Endodermal cell (in vitro differentiated cells): ENCODE data around the gene PRADC1. TPM values are rescaled to one million over a fixed set of nuclear protein-coding genes. Genes with fewer than 3 reads are reported as not detected.

Experiments used
- DNase-seq: peaks from one replicate; pipeline ENCODE4 v3.0.0-alpha.2; 2017
- H3K27ac ChIP-seq: 2 replicates; pipeline ENCODE4 v1.5.1; 2013; ENCODE audit warnings: mild to moderate bottlenecking, low read depth, low read length, moderate library complexity
- H3K27me3 ChIP-seq: 2 replicates; pipeline ENCODE4 v1.6.1; 2013; ENCODE audit warnings: mild to moderate bottlenecking, low read length, moderate library complexity; ENCODE audit not compliant: insufficient read depth, control insufficient read depth, poor library complexity, severe bottlenecking
- H3K36me3 ChIP-seq: 2 replicates; pipeline ENCODE4 v1.7.0; 2013; ENCODE audit warnings: mild to moderate bottlenecking, low read length, moderate library complexity; ENCODE audit not compliant: control insufficient read depth, insufficient read depth
- H3K4me1 ChIP-seq: one replicate; pipeline ENCODE4 v1.7.0; 2013; ENCODE audit warnings: low read length; ENCODE audit not compliant: control insufficient read depth, insufficient read depth
- H3K4me3 ChIP-seq: 2 replicates; pipeline ENCODE4 v1.5.1; 2013; ENCODE audit warnings: mild to moderate bottlenecking, low read length, moderate library complexity
- H3K9ac ChIP-seq: 2 replicates; pipeline ENCODE4 v1.6.1; 2013; ENCODE audit warnings: mild to moderate bottlenecking, low read length, moderate library complexity; ENCODE audit not compliant: poor library complexity, severe bottlenecking; ENCODE audit errors: extremely low read depth
- H3K9me3 ChIP-seq: 2 replicates; pipeline ENCODE4 v1.6.1; 2013; ENCODE audit warnings: mild to moderate bottlenecking, low read length, moderate library complexity; ENCODE audit not compliant: control insufficient read depth
- H3K27ac Mint-ChIP-seq: 2 replicates; pipeline ENCODE4 v1.8.0; 2020; ENCODE audit warnings: mixed read lengths
- H3K27me3 Mint-ChIP-seq: 2 replicates; pipeline ENCODE4 v1.8.0; 2021; ENCODE audit warnings: mild to moderate bottlenecking, mixed read lengths; ENCODE audit not compliant: insufficient read depth
- H3K36me3 Mint-ChIP-seq: 2 replicates; pipeline ENCODE4 v1.8.0; 2020; ENCODE audit warnings: low read depth, mixed read lengths
- H3K4me1 Mint-ChIP-seq: 2 replicates; pipeline ENCODE4 v1.8.0; 2020; ENCODE audit warnings: mixed read lengths
- H3K4me3 Mint-ChIP-seq: 2 replicates; pipeline ENCODE4 v1.8.0; 2020; ENCODE audit warnings: mild to moderate bottlenecking, moderate library complexity, mixed read lengths
- H3K9me3 Mint-ChIP-seq: 2 replicates; pipeline ENCODE4 v1.8.0; 2020; ENCODE audit warnings: mild to moderate bottlenecking, mixed read lengths
- WGBS, 2 experiments: methylation state at CpG; one replicate each; pipeline versions ENCODE4 v1.1.5 to v1.1.7; 2013; ENCODE audit warnings: missing lambda C conversion rate in 2 of 2, mixed read lengths in 1 of 2; ENCODE audit not compliant: insufficient coverage in 1 of 2, insufficient read length in 1 of 2; 5-methylcytosine and 5-hydroxymethylcytosine counted together
- long read RNA-seq, 4 experiments: library from polyadenylated mRNA in 2 of 4; library from RNA in 1 of 4; library from capped mRNA in 1 of 4; stranded (forward) in 3 of 4; unstranded in 1 of 4; transcript quantifications; one replicate each; pipeline ENCODE4 v2.0.0, GENCODE V29; 2020 to 2021; ENCODE audit warnings: inconsistent platforms in 1 of 4
- polyA plus RNA-seq, 2 experiments: library from polyadenylated mRNA; stranded (reverse); fragments of 50-300 nt; gene quantifications; one replicate each; pipeline ENCODE4 v1.2.3, GENCODE V29; 2013
- total RNA-seq, 2 donors: library from RNA; stranded (reverse); fragmentation: NEBNext Ultra II Directional in 1 of 2; extraction: Animal tissue kit (Norgen Biotek cat#: 25700) in 1 of 2; gene quantifications; 2 replicates in 1 of 2; 3 replicates in 1 of 2; pipeline ENCODE4 v1.2.1, GENCODE V29; 2021
- TF ChIP-seq, protein P1 (sequence below): fragments of 200-600 bp; sonication (generic); conservative IDR thresholded peaks from 2 replicates; pipeline ENCODE4 v1.5.0; 2021; ENCODE audit warnings: antibody characterized with exemption, mild to moderate bottlenecking

Gene PRADC1
- 10 to 100 TPM in 1 of 2 donors, 1 to 10 TPM in 1; 8.8 to 10.2 TPM for total RNA-seq
- 14.0 TPM for polyA plus RNA-seq (2013, experiment 1 of 2)
- polyA plus RNA-seq (2013, experiment 2 of 2) = 13.9 TPM
- long read RNA-seq, experiment 1, partial matches to known transcripts = 2 of 5 reads
- long read RNA-seq, experiment 1, other reads (novel, unspliced or antisense) = 1 of 5 reads
- long read RNA-seq, experiment 2, transcript PRADC1-201 (5 exons, 1,083 nt) = major isoform, 10 of 11 reads
- long read RNA-seq, experiment 2, partial matches to known transcripts = 0 of 11 reads
- long read RNA-seq, experiment 2, other reads (novel, unspliced or antisense) = 1 of 11 reads
- long read RNA-seq, experiment 3, transcript PRADC1-201 (5 exons, 1,083 nt) = major isoform, 16 of 16 reads
- long read RNA-seq, experiment 3, partial matches to known transcripts = 0 of 16 reads
- long read RNA-seq, experiment 3, other reads (novel, unspliced or antisense) = 0 of 16 reads
- long read RNA-seq, experiment 4, transcript PRADC1-201 (5 exons, 1,083 nt) = major isoform, 12 of 14 reads
- long read RNA-seq, experiment 4, partial matches to known transcripts = 1 of 14 reads
- long read RNA-seq, experiment 4, other reads (novel, unspliced or antisense) = 1 of 14 reads

DNA sequence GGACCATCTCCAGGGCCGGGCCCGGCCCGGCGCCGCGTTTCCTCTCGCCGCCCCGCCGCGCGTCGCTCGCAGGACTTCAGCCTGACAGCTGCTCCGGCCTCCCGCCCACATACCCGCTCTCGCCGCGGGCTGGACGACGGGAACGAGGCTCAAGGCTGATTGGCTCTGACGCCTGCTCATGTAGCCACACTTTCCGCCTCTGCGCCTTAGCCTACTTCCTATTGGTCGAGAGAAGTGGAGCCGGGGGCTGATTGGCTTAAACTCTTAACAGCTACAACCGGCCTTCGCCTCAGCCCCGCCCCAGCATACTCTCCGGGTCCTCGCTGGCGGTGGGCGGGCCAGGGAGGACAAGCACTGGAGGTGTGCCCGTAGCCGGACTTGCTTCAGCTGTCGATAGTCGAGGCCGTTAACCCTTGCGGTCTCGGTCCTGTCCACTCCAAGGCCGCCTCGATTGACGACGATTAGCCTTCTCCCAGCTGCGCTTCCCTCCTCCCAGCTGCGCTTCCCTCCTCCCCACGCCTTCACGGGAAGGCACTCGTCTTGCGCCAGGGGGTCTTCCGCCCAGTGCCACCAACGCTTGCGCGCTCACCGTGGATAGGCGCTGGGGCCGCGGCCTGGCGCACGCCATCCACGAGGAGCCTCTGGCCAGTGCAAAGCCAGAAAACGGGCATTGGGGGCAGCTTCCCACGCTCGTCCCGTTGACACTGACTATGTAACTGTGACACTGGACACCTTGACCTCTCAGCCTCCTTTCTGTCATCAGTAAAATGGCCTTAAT is at the start of gene PRADC1:
TSS of gene PRADC1 (minus strand) at position 86 of the 778 bp plus-strand sequence. CDS start at position 7, 79 bp downstream.
- no peaks in the 10 kb centered on the region for H3K27me3 Mint-ChIP-seq
- Histone ChIP-seq H3K36me3 (peaks cover 3% of the 10 kb centered on the region), H3K9ac (peak within 1 kb of the TSS; percentile 95), H3K27me3 (no peaks in the 10 kb centered on the region), H3K4me3 (peak within 1 kb of the TSS; percentile 98), H3K4me1 (no peaks in the 10 kb centered on the region), H3K27ac (peak within 1 kb of the TSS; percentile 88), H3K9me3 (no peaks in the 10 kb centered on the region)
- peak; percentile 100 for DNase-seq
- peak within 1 kb of the TSS; percentile 97 for H3K4me3 Mint-ChIP-seq
- TF ChIP-seq, protein P1, sequence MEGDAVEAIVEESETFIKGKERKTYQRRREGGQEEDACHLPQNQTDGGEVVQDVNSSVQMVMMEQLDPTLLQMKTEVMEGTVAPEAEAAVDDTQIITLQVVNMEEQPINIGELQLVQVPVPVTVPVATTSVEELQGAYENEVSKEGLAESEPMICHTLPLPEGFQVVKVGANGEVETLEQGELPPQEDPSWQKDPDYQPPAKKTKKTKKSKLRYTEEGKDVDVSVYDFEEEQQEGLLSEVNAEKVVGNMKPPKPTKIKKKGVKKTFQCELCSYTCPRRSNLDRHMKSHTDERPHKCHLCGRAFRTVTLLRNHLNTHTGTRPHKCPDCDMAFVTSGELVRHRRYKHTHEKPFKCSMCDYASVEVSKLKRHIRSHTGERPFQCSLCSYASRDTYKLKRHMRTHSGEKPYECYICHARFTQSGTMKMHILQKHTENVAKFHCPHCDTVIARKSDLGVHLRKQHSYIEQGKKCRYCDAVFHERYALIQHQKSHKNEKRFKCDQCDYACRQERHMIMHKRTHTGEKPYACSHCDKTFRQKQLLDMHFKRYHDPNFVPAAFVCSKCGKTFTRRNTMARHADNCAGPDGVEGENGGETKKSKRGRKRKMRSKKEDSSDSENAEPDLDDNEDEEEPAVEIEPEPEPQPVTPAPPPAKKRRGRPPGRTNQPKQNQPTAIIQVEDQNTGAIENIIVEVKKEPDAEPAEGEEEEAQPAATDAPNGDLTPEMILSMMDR = no peak
- no peaks in the 10 kb centered on the region for H3K36me3 Mint-ChIP-seq
- H3K4me1 Mint-ChIP-seq = peaks cover 22% of the 10 kb centered on the region
- WGBS, 2 experiments = 0% methylated on average over 33 to 67 of the region's 67 CpGs
- H3K9me3 Mint-ChIP-seq = no peaks in the 10 kb centered on the region
- peak within 1 kb of the TSS; percentile 96 for H3K27ac Mint-ChIP-seq

DNA sequence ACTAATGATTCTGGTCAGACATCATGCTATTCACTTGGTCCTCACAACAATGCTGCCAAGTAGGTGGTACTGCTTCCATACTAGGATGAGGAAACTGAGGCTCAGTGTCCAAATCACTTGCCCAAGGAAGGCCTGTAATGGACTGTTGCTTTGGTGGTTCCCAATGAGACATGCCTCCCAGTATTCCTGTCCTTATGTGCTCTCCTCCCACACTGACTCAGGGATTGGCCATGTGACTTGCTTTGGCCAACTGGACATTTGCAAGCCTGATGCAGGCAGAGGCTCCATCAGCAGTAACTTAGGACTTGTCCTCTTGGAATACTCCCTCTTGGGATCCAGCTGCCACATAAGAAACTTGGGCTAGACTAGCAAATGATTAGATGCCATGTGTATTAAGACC is 48.2 kb upstream of the PRADC1 start:
- H3K4me1 ChIP-seq = peaks cover 5% of the 10 kb centered on the region
- no peak overlapping the region for H3K27ac ChIP-seq
- Mint-ChIP-seq H3K27me3 (peaks cover 17% of the 10 kb centered on the region), H3K36me3 (no peaks in the 10 kb centered on the region), H3K27ac (no peak overlapping the region), H3K9me3 (no peaks in the 10 kb centered on the region), H3K4me1 (peaks cover 5% of the 10 kb centered on the region), H3K4me3 (no peak overlapping the region)
- no peaks in the 10 kb centered on the region for H3K9me3 ChIP-seq
- TF ChIP-seq, protein P1 = no peak
- no peak overlapping the region for H3K9ac ChIP-seq
- H3K36me3 ChIP-seq = no peaks in the 10 kb centered on the region
- H3K27me3 ChIP-seq = peaks cover 25% of the 10 kb centered on the region
- DNase-seq = no peak
- no peak overlapping the region for H3K4me3 ChIP-seq

DNA sequence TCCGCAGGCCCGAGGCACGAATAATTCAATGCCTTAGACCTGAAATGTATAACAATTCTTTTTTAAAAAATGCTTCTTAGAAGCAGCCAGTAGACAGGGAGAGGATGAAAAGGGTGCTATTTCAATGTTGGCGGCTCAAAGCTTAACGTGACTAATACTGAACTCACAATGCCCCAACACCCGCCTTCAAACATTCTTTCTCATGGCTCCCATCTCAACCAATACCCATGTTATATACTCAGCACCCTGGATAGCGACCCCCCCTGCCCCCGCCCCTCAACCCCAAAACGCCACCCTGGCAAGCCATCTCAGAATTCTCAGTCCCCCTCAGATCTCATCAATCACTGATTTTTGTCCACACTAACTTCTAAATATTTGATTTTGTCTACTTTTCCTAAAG is 46.8 kb upstream of the PRADC1 start:
- H3K27ac Mint-ChIP-seq = no peak overlapping the region
- Histone ChIP-seq H3K36me3 (no peaks in the 10 kb centered on the region), H3K27ac (no peak overlapping the region), H3K9ac (no peak overlapping the region), H3K4me3 (no peak overlapping the region), H3K27me3 (peaks cover 11% of the 10 kb centered on the region), H3K4me1 (peaks cover 5% of the 10 kb centered on the region), H3K9me3 (no peaks in the 10 kb centered on the region)
- H3K4me1 Mint-ChIP-seq = peaks cover 5% of the 10 kb centered on the region
- H3K36me3 Mint-ChIP-seq = peaks cover 2% of the 10 kb centered on the region
- WGBS, 2 experiments = 50 to 74% methylated on average over 1 to 9 of the region's 9 CpGs
- no peaks in the 10 kb centered on the region for H3K9me3 Mint-ChIP-seq
- TF ChIP-seq, protein P1 = no peak
- DNase-seq = peak; percentile 52
- no peak overlapping the region for H3K4me3 Mint-ChIP-seq
- peaks cover 3% of the 10 kb centered on the region for H3K27me3 Mint-ChIP-seq
